DMS153 treated with DMSO at 0.1 percent for 48 hours (cell line): ENCODE results near the gene NUDT21.

ENCODE experiments used
- DNase-seq: peaks from one replicate; lab custom pipeline; 2025; ENCODE audit not compliant: unreplicated experiment; lab: John Stamatoyannopoulos, UW

NUDT21 gene

GRCh38 chr16:56462064-56462796 is 11.1 kb upstream of the NUDT21 start:
- no peak for DNase-seq

- DNase-seq, result no peak
These were observed 9.0 kb upstream of the NUDT21 start for GRCh38 chr16:56460101-56460500.

GRCh38 chr16:56457927-56458470 is 6.9 kb upstream of the NUDT21 start:
- DNase-seq, result no peak

GRCh38 chr16:56451753-56452689 is 889 bp upstream of the NUDT21 start:
- DNase-seq, result no peak

GRCh38 chr16:56450275-56450985 is 702 bp downstream of the NUDT21 start:
- no peak for DNase-seq

GRCh38 chr16:56448005-56448404 is 3.1 kb downstream of the NUDT21 start:
- no peak for DNase-seq

GRCh38 chr16:56447286-56447685 is 3.8 kb downstream of the NUDT21 start:
- DNase-seq, result no peak

- DNase-seq, result no peak
These were observed 13.1 kb downstream of the NUDT21 start for GRCh38 chr16:56438038-56438437.

GRCh38 chr16:56436258-56436657 is 14.9 kb downstream of the NUDT21 start:
- no peak for DNase-seq

- no peak for DNase-seq
These were observed 23.0 kb downstream of the NUDT21 start for GRCh38 chr16:56428091-56428490.

GRCh38 chr16:56426585-56426984 is 24.5 kb downstream of the NUDT21 start:
- no peak for DNase-seq

GRCh38 chr16:56425439-56425832 is 25.7 kb downstream of the NUDT21 start, which contains the start of gene AMFR:
Gene AMFR (minus strand): TSS chr16:56425545. CDS start chr16:56425327, 218 bp downstream.
- DNase-seq, result peak; percentile 55

GRCh38 chr16:56424791-56425438 is 26.2 kb downstream of the NUDT21 start:
- no peak for DNase-seq

GRCh38 chr16:56424404-56424764 is 26.7 kb downstream of the NUDT21 start:
- DNase-seq, result no peak

GRCh38 chr16:56423584-56424403 is 27.3 kb downstream of the NUDT21 start:
- no peak for DNase-seq

- DNase-seq, result no peak
These were observed 28.2 kb downstream of the NUDT21 start for GRCh38 chr16:56422896-56423441.

GRCh38 chr16:56421976-56422669 is 29.0 kb downstream of the NUDT21 start:
- no peak for DNase-seq

- no peak for DNase-seq
These were observed 29.8 kb downstream of the NUDT21 start for GRCh38 chr16:56421313-56421712.

GRCh38 chr16:56420613-56421012 is 30.5 kb downstream of the NUDT21 start:
- no peak for DNase-seq
